Lower lobe of right lung (tissue), 2 donors: ENCODE measurements around the gene ITGB5. TPM values are rescaled to one million over a fixed set of nuclear protein-coding genes. Genes with fewer than 3 reads are reported as not detected.
A peak's percentile ranks its signal among the peaks of the same experiment; 100 is the strongest.
"Not testable (repeated sequence)": the region's sequence is repeated elsewhere in the genome, so short reads cannot be mapped to it uniquely, and the experiment has no call there.

Source experiments
- ATAC-seq, 2 donors: fragments of 200-7000 bp; cut with Tn5 transposase; one replicate each; pipeline ENCODE4 v1.9.1; 2020 to 2022; ENCODE audit warnings: mild to moderate bottlenecking in 2 of 2, moderate library complexity in 2 of 2
- DNase-seq: peaks from one replicate; pipeline ENCODE4 v3.0.0-alpha.2; 2020
- H3K27ac ChIP-seq: fragments of 200-600 bp; one replicate; pipeline ENCODE4 v1.8.0; 2022
- H3K27me3 ChIP-seq: fragments of 200-600 bp; one replicate; pipeline ENCODE4 v1.8.0; 2022; ENCODE audit warnings: low read depth
- H3K36me3 ChIP-seq: fragments of 200-600 bp; one replicate; pipeline ENCODE4 v1.8.0; 2022; ENCODE audit warnings: mild to moderate bottlenecking
- H3K4me1 ChIP-seq: fragments of 200-600 bp; one replicate; pipeline ENCODE4 v1.8.0; 2022
- H3K4me3 ChIP-seq: fragments of 200-600 bp; one replicate; pipeline ENCODE4 v1.8.0; 2022; ENCODE audit warnings: mild to moderate bottlenecking
- H3K9me3 ChIP-seq: fragments of 200-600 bp; one replicate; pipeline ENCODE4 v1.8.0; 2022
- CTCF ChIP-seq: fragments of 200-600 bp; IDR thresholded peaks from one replicate; pipeline ENCODE4 v1.8.0; 2022; ENCODE audit warnings: antibody characterized with exemption, mild to moderate bottlenecking
- intact Hi-C: fragments of 100-400 bp; cut with DNase I; formaldehyde crosslinking; loops from one replicate; pipeline ENCODE4 v1.11.0; 2022
- total RNA-seq: library from RNA; stranded (reverse); fragmentation: NEBNext Ultra II Directional; extraction: Animal tissue kit (Norgen Biotek cat#: 25700); gene quantifications from one replicate; pipeline ENCODE4 v1.2.1, GENCODE V29; 2021
- donor health status: DM: no; HTN: yes; CAD: no; lungs with severe emphysema.

The ITGB5 gene
- total RNA-seq, 1 donor from 2014 or later: 93.1 TPM

DNA sequence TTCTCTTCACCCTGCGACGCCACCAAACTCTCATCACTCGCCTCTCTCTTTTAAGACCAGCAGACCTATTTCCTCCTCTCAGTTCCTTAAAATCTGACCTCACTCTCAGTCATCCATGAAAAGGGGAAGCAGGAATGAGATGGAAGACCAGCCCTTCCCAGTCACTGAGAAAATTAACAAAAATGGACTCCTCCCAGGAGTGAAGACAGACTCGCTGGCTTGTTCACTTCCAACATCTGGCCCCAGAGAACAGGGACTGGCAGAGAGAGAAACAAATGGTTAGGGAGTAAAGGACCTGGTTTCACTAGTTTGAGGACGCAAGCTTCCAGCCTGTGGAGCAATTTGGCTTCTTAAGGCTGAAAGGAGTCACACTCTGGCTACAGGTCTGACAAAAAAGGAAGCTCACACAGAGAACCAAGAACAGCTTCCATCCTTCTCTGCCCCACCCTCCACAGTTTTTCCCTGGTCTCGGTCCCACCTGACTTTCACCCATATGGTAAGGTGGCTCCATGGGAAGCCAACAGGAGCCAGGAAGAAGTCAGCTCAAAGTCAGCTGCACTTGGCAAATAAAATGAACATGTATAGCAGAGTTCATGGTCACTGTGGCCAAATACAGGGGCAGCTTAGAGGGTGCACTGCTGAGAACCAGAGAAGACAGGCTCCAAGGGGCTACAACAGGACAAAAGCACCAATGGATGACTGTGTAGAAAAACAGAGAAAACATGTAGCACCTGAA is 57.2 kb downstream of the ITGB5 start:
- Histone ChIP-seq H3K4me3 (no peak overlapping the region), H3K36me3 (no peaks in the 10 kb centered on the region), H3K9me3 (no peaks in the 10 kb centered on the region), H3K27ac (peak overlapping the region; percentile 73), H3K27me3 (no peaks in the 10 kb centered on the region), H3K4me1 (peaks cover 34% of the 10 kb centered on the region)
- DNase-seq: no peak
- ATAC-seq: peak; percentile 68 to 72
- intact Hi-C loops: no loop called here
- no peak for TF ChIP-seq CTCF

- H3K27me3 ChIP-seq: no peaks in the 10 kb centered on the region
- no peaks in the 10 kb centered on the region for H3K36me3 ChIP-seq
- DNase-seq (no peak), ATAC-seq (peak in 1 of 2 donors; percentile 27)
- H3K4me1 ChIP-seq: peaks cover 28% of the 10 kb centered on the region
- intact Hi-C loops: no loop called here
- no peaks in the 10 kb centered on the region for H3K9me3 ChIP-seq
- peak overlapping the region; percentile 73 for H3K27ac ChIP-seq
- no peak overlapping the region for H3K4me3 ChIP-seq
- TF ChIP-seq CTCF: no peak
These were observed 57.9 kb downstream of the ITGB5 start for GRCh38 chr3:124829178-124829818.

GRCh38 chr3:124827476-124828206 is 59.5 kb downstream of the ITGB5 start:
- H3K4me3 ChIP-seq, ATAC-seq, intact Hi-C loops, H3K36me3 ChIP-seq, H3K27me3 ChIP-seq, DNase-seq, H3K27ac ChIP-seq, H3K9me3 ChIP-seq: not testable (repeated sequence)
- H3K4me1 ChIP-seq: peaks cover 28% of the 10 kb centered on the region

DNA sequence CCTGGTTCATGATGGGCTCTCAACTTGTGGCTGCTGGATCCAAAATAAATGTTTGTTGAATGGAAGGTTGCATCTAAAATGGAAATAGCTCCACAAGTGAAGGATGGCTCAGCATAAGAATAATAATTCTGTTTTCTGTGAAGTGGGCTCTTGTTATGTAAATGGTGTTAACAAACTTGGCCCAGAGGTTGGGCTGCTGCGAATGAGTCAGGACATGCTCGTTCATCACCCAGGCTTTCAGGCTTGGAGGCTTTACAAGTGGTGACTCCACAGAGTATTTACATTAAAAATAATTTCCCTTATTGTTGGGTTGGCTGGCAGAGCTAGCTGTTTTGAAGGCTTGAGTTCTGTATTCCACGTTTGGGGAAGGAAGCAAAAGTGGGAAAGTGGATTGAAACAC is 60.5 kb downstream of the ITGB5 start:
- ATAC-seq (no peak), DNase-seq (no peak)
- Histone ChIP-seq H3K27ac (no peak overlapping the region), H3K4me1 (peaks cover 25% of the 10 kb centered on the region), H3K36me3 (no peaks in the 10 kb centered on the region), H3K4me3 (no peak overlapping the region), H3K9me3 (no peaks in the 10 kb centered on the region), H3K27me3 (no peaks in the 10 kb centered on the region)
- intact Hi-C loops: no loop called here
- no peak for TF ChIP-seq CTCF

GRCh38 chr3:124824286-124824915 is 62.8 kb downstream of the ITGB5 start:
- peaks cover 11% of the 10 kb centered on the region for H3K36me3 ChIP-seq
- no peak for DNase-seq
- no peak for TF ChIP-seq CTCF
- no peak overlapping the region for H3K27ac ChIP-seq
- ATAC-seq: no peak
- no peak overlapping the region for H3K4me3 ChIP-seq
- intact Hi-C loops: no loop called here
- peaks cover 8% of the 10 kb centered on the region for H3K4me1 ChIP-seq
- no peaks in the 10 kb centered on the region for H3K27me3 ChIP-seq
- no peaks in the 10 kb centered on the region for H3K9me3 ChIP-seq
